ENCODE measurements around the gene PLVAP. TPM values are rescaled to one million over a fixed set of nuclear protein-coding genes. Genes with fewer than 3 reads are reported as not detected.

The PLVAP gene
- total RNA-seq, 1 experiment from 2014 or later = not detected

GRCh38 chr19:17421942-17422341 lies 44.8 kb upstream of the PLVAP start:
- ChIA-PET POLR2A (no interaction called here), CTCF (interaction anchor here (0.7 kb wide), 1 partner anchor 247 kb away, joined by 3 read pairs; no protein-coding TSS in a partner anchor)
- H3K36me3 ChIP-seq (ENCODE audit: control insufficient read depth, insufficient read depth, low read length) = no peaks in the 10 kb centered on the region
- H3K27me3 ChIP-seq (replicated peaks; ENCODE audit: control insufficient read depth, insufficient read depth, low read length) = no peaks in the 10 kb centered on the region
- no peak overlapping the region for H3K4me3 Mint-ChIP-seq (ENCODE audit: unreplicated experiment)
- peaks cover 14% of the 10 kb centered on the region for H3K36me3 Mint-ChIP-seq (ENCODE audit: insufficient read depth, unreplicated experiment)
- DNase-seq = no peak
- H3K4me1 ChIP-seq = peaks cover 8% of the 10 kb centered on the region; the same call in 1 of the 2 replicates
- H3K4me1 Mint-ChIP-seq (ENCODE audit: low read depth, unreplicated experiment) = peaks cover 6% of the 10 kb centered on the region
- no peaks in the 10 kb centered on the region for H3K9me3 Mint-ChIP-seq (ENCODE audit: unreplicated experiment)
- no peak overlapping the region for H3K27ac Mint-ChIP-seq (ENCODE audit: unreplicated experiment)
- intact Hi-C loops (cut with micrococcal nuclease; ENCODE audit: unreplicated experiment) = no loop called here
- no peak overlapping the region for H3K4me3 ChIP-seq (ENCODE audit: low read depth, low read length)
- H3K9me3 ChIP-seq = no peaks in the 10 kb centered on the region
- BruUV-seq (replicated peaks) = no TSS peak
- H3K27me3 Mint-ChIP-seq (ENCODE audit: insufficient read depth, unreplicated experiment) = no peaks in the 10 kb centered on the region
- TF ChIP-seq CTCF (IDR thresholded peaks at IDR 0.05; ENCODE audit: insufficient read depth in 1 of 2, low read depth in 1 of 2, low read length in 1 of 2, severe bottlenecking in 1 of 2, unreplicated experiment in 1 of 2) = no peak

GRCh38 chr19:17420475-17420924 lies 43.4 kb upstream of the PLVAP start:
- Mint-ChIP-seq H3K36me3 (ENCODE audit: insufficient read depth, unreplicated experiment) (peaks cover 14% of the 10 kb centered on the region), H3K27me3 (ENCODE audit: insufficient read depth, unreplicated experiment) (no peaks in the 10 kb centered on the region), H3K4me1 (ENCODE audit: low read depth, unreplicated experiment) (peaks cover 6% of the 10 kb centered on the region), H3K27ac (ENCODE audit: unreplicated experiment) (peak overlapping the region; percentile 19), H3K4me3 (ENCODE audit: unreplicated experiment) (peak overlapping the region; percentile 85), H3K9me3 (ENCODE audit: unreplicated experiment) (no peaks in the 10 kb centered on the region)
- ChIA-PET CTCF (no interaction called here), POLR2A (no interaction called here)
- H3K4me1 ChIP-seq = peaks cover 8% of the 10 kb centered on the region; the same call in 1 of the 2 replicates
- intact Hi-C loops (cut with micrococcal nuclease; ENCODE audit: unreplicated experiment) = no loop called here
- DNase-seq = peak in 1 of 2 experiments; percentile 24
- H3K36me3 ChIP-seq (ENCODE audit: control insufficient read depth, insufficient read depth, low read length) = no peaks in the 10 kb centered on the region
- peak overlapping the region; percentile 85 for H3K4me3 ChIP-seq (ENCODE audit: low read depth, low read length)
- no peak for TF ChIP-seq CTCF (IDR thresholded peaks at IDR 0.05; ENCODE audit: insufficient read depth in 1 of 2, low read depth in 1 of 2, low read length in 1 of 2, severe bottlenecking in 1 of 2, unreplicated experiment in 1 of 2)
- BruUV-seq (replicated peaks) = TSS peak; percentile 18
- no peaks in the 10 kb centered on the region for H3K9me3 ChIP-seq
- H3K27me3 ChIP-seq (replicated peaks; ENCODE audit: control insufficient read depth, insufficient read depth, low read length) = no peaks in the 10 kb centered on the region

GRCh38 chr19:17419621-17420474 lies 42.7 kb upstream of the PLVAP start, which contains the start of gene MVB12A:
Gene MVB12A, plus strand, starts transcription at chr19:17420047. Its CDS starts 89 bp downstream, at chr19:17420136.
- H3K9me3 Mint-ChIP-seq (ENCODE audit: unreplicated experiment) = no peaks in the 10 kb centered on the region
- peak within 1 kb of the TSS; percentile 89 for H3K27ac Mint-ChIP-seq (ENCODE audit: unreplicated experiment)
- peaks cover 11% of the 10 kb centered on the region for H3K4me1 Mint-ChIP-seq (ENCODE audit: low read depth, unreplicated experiment)
- BruUV-seq (replicated peaks) = no TSS peak
- H3K36me3 Mint-ChIP-seq (ENCODE audit: insufficient read depth, unreplicated experiment) = peaks cover 14% of the 10 kb centered on the region
- CTCF ChIA-PET = interaction anchor here (0.6 to 1.4 kb wide), 8 partner anchors 10 to 347 kb away, joined by 3 to 6 read pairs (median 4); partner anchors contain the start of genes BST2 and DDA1
- Histone ChIP-seq H3K9me3 (no peaks in the 10 kb centered on the region), H3K4me1 (peaks cover 8% of the 10 kb centered on the region; the same call in 1 of the 2 replicates), H3K4me3 (ENCODE audit: low read depth, low read length) (peak within 1 kb of the TSS; percentile 85), H3K27me3 (replicated peaks; ENCODE audit: control insufficient read depth, insufficient read depth, low read length) (no peaks in the 10 kb centered on the region), H3K36me3 (ENCODE audit: control insufficient read depth, insufficient read depth, low read length) (no peaks in the 10 kb centered on the region)
- TF ChIP-seq CTCF (IDR thresholded peaks at IDR 0.05; ENCODE audit: insufficient read depth in 1 of 2, low read depth in 1 of 2, low read length in 1 of 2, severe bottlenecking in 1 of 2, unreplicated experiment in 1 of 2) = no peak
- peak within 1 kb of the TSS; percentile 85 for H3K4me3 Mint-ChIP-seq (ENCODE audit: unreplicated experiment)
- intact Hi-C loops (cut with micrococcal nuclease; ENCODE audit: unreplicated experiment) = no loop called here
- no peaks in the 10 kb centered on the region for H3K27me3 Mint-ChIP-seq (ENCODE audit: insufficient read depth, unreplicated experiment)
- POLR2A ChIA-PET = interaction anchor here (0.5 to 1.5 kb wide), 7 partner anchors 11 to 873 kb away, joined by 3 to 15 read pairs (median 5); partner anchors contain the start of genes BST2, DDA1, JUND and RPL18A
- peak; percentile 95 to 97 for DNase-seq

Data from Caco-2 (cell line).